HEK293T (cell line): ENCODE data around the gene GJB2.
A peak's percentile ranks its signal among the peaks of the same experiment; 100 is the strongest.

ENCODE experiments used
- CTCF ChIA-PET: fragments of 350-600 bp; formaldehyde crosslinking; extraction: SDS; loops from one replicate; lab custom pipeline; 2021; ENCODE audit warnings: antibody characterized with exemption, inconsistent platforms; lab: Yijun Ruan, JAX
- POLR2A ChIA-PET: fragments of 350-600 bp; formaldehyde crosslinking; extraction: SDS; loops from one replicate; lab custom pipeline; 2020; ENCODE audit warnings: antibody characterized with exemption, inconsistent platforms; lab: Yijun Ruan, JAX
- DNase-seq: peaks from one replicate; pipeline ENCODE4 v3.0.0; 2012; ENCODE audit warnings: mixed read lengths; ENCODE audit errors: extremely low spot score
- ARNT ChIP-seq: fragments of 450-650 bp; IDR thresholded peaks from 2 replicates; pipeline ENCODE4 v1.6.1; 2017; ENCODE audit warnings: mild to moderate bottlenecking
- BHLHE40 ChIP-seq: fragments of 450-650 bp; IDR thresholded peaks from 2 replicates; pipeline ENCODE4 v1.6.1; 2016; ENCODE audit warnings: mild to moderate bottlenecking, moderate library complexity, borderline replicate concordance
- CTBP1 ChIP-seq: fragments of 450-650 bp; IDR thresholded peaks from 2 replicates; pipeline ENCODE4 v1.6.1; 2016; ENCODE audit warnings: borderline replicate concordance
- ELF4 ChIP-seq: fragments of 450-650 bp; IDR thresholded peaks from 2 replicates; pipeline ENCODE4 v1.6.1; 2017; ENCODE audit warnings: antibody characterized with exemption
- FOXA1 ChIP-seq: fragments of 450-650 bp; IDR thresholded peaks from 2 replicates; pipeline ENCODE4 v1.6.1; 2016; ENCODE audit warnings: mild to moderate bottlenecking
- FOXK2 ChIP-seq: fragments of 450-650 bp; IDR thresholded peaks from 2 replicates; pipeline ENCODE4 v1.6.1; 2016; ENCODE audit warnings: mild to moderate bottlenecking
- FOXM1 ChIP-seq: fragments of 450-650 bp; IDR thresholded peaks from 2 replicates; pipeline ENCODE4 v1.6.1; 2017; ENCODE audit warnings: mild to moderate bottlenecking, borderline replicate concordance
- HDGF ChIP-seq: fragments of 450-650 bp; IDR thresholded peaks from 2 replicates; pipeline ENCODE4 v1.6.1; 2017; ENCODE audit warnings: antibody characterized with exemption, borderline replicate concordance
- L3MBTL2 ChIP-seq: fragments of 450-650 bp; conservative IDR thresholded peaks from 2 replicates; pipeline ENCODE4 v1.6.1; 2016; ENCODE audit warnings: mild to moderate bottlenecking
- LEF1 ChIP-seq: fragments of 450-650 bp; IDR thresholded peaks from 2 replicates; pipeline ENCODE4 v1.6.1; 2017; ENCODE audit warnings: mild to moderate bottlenecking, borderline replicate concordance
- NFRKB ChIP-seq: fragments of 450-650 bp; IDR thresholded peaks from 2 replicates; pipeline ENCODE4 v1.6.1; 2016; ENCODE audit warnings: mild to moderate bottlenecking, moderate library complexity
- SP1 ChIP-seq: fragments of 450-650 bp; IDR thresholded peaks from 2 replicates; pipeline ENCODE4 v1.6.1; 2017
- SUZ12 ChIP-seq: fragments of 450-650 bp; IDR thresholded peaks from 2 replicates; pipeline ENCODE4 v1.6.1; 2016; ENCODE audit warnings: mild to moderate bottlenecking
- TARDBP ChIP-seq: fragments of 450-650 bp; IDR thresholded peaks from 2 replicates; pipeline ENCODE4 v1.6.1; 2016
- ZNF384 ChIP-seq: fragments of 450-650 bp; IDR thresholded peaks from 2 replicates; pipeline ENCODE4 v1.6.1; 2016
- TF ChIP-seq, protein P1 (sequence below): fragments of 450-650 bp; IDR thresholded peaks from 2 replicates; pipeline ENCODE4 v1.6.1; 2016

Gene GJB2

DNA sequence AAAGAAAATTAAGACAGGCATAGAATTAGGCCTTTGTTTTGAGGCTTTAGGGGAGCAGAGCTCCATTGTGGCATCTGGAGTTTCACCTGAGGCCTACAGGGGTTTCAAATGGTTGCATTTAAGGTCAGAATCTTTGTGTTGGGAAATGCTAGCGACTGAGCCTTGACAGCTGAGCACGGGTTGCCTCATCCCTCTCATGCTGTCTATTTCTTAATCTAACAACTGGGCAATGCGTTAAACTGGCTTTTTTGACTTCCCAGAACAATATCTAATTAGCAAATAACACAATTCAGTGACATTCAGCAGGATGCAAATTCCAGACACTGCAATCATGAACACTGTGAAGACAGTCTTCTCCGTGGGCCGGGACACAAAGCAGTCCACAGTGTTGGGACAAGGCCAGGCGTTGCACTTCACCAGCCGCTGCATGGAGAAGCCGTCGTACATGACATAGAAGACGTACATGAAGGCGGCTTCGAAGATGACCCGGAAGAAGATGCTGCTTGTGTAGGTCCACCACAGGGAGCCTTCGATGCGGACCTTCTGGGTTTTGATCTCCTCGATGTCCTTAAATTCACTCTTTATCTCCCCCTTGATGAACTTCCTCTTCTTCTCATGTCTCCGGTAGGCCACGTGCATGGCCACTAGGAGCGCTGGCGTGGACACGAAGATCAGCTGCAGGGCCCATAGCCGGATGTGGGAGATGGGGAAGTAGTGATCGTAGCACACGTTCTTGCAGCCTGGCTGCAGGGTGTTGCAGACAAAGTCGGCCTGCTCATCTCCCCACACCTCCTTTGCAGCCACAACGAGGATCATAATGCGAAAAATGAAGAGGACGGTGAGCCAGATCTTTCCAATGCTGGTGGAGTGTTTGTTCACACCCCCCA, 3.8 kb downstream of the GJB2 start:
- ChIA-PET CTCF (no interaction called here), POLR2A (no interaction called here)
- no peak for DNase-seq
- no peak for TF ChIP-seq HDGF
- no peak for TF ChIP-seq ZNF384
- TF ChIP-seq ELF4 = no peak
- TF ChIP-seq, protein P1, sequence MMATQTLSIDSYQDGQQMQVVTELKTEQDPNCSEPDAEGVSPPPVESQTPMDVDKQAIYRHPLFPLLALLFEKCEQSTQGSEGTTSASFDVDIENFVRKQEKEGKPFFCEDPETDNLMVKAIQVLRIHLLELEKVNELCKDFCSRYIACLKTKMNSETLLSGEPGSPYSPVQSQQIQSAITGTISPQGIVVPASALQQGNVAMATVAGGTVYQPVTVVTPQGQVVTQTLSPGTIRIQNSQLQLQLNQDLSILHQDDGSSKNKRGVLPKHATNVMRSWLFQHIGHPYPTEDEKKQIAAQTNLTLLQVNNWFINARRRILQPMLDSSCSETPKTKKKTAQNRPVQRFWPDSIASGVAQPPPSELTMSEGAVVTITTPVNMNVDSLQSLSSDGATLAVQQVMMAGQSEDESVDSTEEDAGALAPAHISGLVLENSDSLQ = no peak
- TF ChIP-seq FOXA1 = no peak
- no peak for TF ChIP-seq SP1
- no peak for TF ChIP-seq NFRKB
- TF ChIP-seq SUZ12 = no peak
- TF ChIP-seq FOXK2 = no peak
- TF ChIP-seq FOXM1 = no peak
- no peak for TF ChIP-seq BHLHE40
- TF ChIP-seq LEF1 = no peak
- TF ChIP-seq CTBP1 = no peak
- TF ChIP-seq TARDBP = no peak
- no peak for TF ChIP-seq L3MBTL2
- TF ChIP-seq ARNT = no peak

DNA sequence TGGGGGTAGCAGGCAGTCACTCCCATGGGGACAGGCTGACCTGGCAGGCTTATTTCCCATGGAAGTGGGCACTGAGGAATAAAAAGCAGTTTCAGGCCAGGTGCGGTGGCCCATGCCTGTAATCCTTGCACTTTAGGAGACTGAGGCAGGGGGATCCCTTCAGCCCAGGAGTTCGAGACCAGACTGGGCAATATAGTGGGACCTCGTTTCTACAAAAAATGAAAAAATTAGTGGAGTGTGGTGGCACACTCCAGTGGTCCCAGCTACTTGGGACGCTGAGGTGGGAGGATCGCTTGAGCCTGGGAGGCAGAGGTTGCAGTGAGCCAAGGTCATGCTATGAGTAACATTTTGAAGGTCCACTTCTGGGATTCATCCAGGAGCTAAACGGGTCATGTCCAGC, 6.0 kb downstream of the GJB2 start:
- TF ChIP-seq, protein P1 = no peak
- TF ChIP-seq TARDBP (no peak), FOXM1 (no peak), ELF4 (no peak), NFRKB (no peak), SUZ12 (no peak), ZNF384 (no peak), CTBP1 (no peak), HDGF (no peak), L3MBTL2 (no peak), ARNT (no peak)
- ChIA-PET CTCF (no interaction called here), POLR2A (interaction anchor here (0.8 kb wide), 1 partner anchor 295 kb away, joined by 3 read pairs; no protein-coding TSS in a partner anchor)
- no peak for DNase-seq

DNA sequence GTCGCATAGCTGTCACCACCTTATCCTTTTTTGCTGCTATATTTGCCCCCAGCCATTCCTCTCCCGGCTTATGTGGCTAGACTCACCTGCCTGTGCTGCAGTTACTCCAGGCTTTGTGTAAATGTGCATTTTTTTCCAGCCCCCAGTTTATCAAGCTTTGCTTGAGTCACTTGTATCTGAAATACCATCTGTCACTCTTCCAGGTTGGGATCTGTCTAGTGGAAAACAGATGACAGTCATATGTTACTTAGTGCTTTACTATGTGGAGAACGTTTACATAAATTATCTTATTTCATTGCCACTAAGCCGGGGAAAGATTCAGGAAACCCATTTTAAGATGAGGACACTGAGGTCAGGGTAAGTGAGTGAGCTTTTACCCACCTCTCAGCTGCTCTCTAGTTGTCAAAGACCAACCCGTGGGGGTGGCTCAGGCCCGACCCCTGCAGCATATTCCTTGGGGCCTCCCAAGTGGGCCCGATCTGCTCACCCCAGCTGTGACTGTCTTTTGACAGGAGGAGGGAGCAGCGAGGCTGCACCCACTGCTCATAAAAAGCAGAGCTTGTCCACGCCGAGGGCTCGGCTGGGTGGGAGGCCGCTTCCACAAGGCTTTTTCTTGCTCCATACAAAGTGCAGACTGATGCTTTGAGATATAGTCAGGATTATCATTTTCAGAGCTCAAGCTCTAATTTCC, 7.2 kb downstream of the GJB2 start:
- no peak for TF ChIP-seq ARNT
- no peak for TF ChIP-seq CTBP1
- no peak for TF ChIP-seq LEF1
- no peak for TF ChIP-seq FOXA1
- TF ChIP-seq, protein P1 = no peak
- TF ChIP-seq ZNF384 = no peak
- TF ChIP-seq SP1 = no peak
- TF ChIP-seq BHLHE40 = no peak
- no peak for TF ChIP-seq HDGF
- no peak for TF ChIP-seq SUZ12
- TF ChIP-seq L3MBTL2 = no peak
- TF ChIP-seq FOXK2 = no peak
- no peak for TF ChIP-seq FOXM1
- TF ChIP-seq NFRKB = no peak
- no peak for TF ChIP-seq ELF4
- TF ChIP-seq TARDBP = no peak
- CTCF ChIA-PET = interaction anchor here (0.8 to 1.9 kb wide), 2 partner anchors 9 to 11 kb away, joined by 3 to 7 read pairs; no protein-coding TSS in a partner anchor
- POLR2A ChIA-PET = interaction anchor here (1.2 kb wide), 1 partner anchor 991 kb away, joined by 3 read pairs; the partner anchor contains the start of genes MRPL57 and SKA3
- no peak for DNase-seq

DNA sequence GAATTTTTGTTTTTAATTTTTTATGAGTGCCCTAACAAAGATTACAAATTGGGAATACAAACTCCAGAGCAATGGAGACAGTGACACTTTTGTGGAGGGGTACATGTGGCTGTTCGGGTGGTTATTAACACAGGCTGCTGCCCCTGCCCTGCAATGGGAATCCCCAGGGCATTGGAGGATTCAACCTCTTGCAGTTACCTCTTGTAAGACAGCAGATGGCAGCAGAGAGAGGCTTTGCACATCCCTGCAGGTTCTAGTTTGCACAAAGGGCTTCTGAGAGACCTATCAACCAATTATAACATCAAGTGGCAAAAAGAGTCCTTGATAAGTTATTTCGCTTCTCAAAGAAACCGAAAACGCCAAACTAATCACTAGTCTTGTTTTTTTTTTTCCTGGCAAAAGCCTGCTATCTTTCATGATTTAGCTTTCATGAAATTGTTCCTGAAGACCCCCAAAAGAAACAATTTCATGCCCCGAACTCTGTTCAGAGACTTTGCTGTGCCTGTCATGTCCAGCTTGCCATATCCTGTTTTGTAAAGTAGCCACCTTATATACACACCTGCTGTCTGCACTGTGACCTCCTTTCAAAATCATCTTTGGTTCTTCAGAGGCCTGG, 10.4 kb downstream of the GJB2 start:
- ChIA-PET CTCF (interaction anchor here (0.6 kb wide), 1 partner anchor 89 kb away, joined by 4 read pairs; no protein-coding TSS in a partner anchor), POLR2A (no interaction called here)
- TF ChIP-seq TARDBP = no peak
- TF ChIP-seq FOXK2 = no peak
- no peak for TF ChIP-seq ARNT
- TF ChIP-seq ZNF384 = no peak
- TF ChIP-seq BHLHE40 = no peak
- no peak for TF ChIP-seq LEF1
- no peak for TF ChIP-seq FOXM1
- no peak for TF ChIP-seq ELF4
- no peak for TF ChIP-seq FOXA1
- TF ChIP-seq, protein P1 = no peak
- no peak for TF ChIP-seq L3MBTL2
- no peak for TF ChIP-seq NFRKB
- TF ChIP-seq SUZ12 = no peak
- TF ChIP-seq CTBP1 = no peak
- TF ChIP-seq SP1 = no peak
- DNase-seq = peak; percentile 71
